Lower lobe of right lung (tissue), 2 donors: ENCODE measurements around the gene UQCRH. TPM values are rescaled to one million over a fixed set of nuclear protein-coding genes. Genes with fewer than 3 reads are reported as not detected.

Experiments used
- ATAC-seq, 2 donors: fragments of 200-7000 bp; cut with Tn5 transposase; one replicate each; pipeline ENCODE4 v1.9.1; 2020 to 2022; ENCODE audit warnings: mild to moderate bottlenecking in 2 of 2, moderate library complexity in 2 of 2
- DNase-seq: peaks from one replicate; pipeline ENCODE4 v3.0.0-alpha.2; 2020
- H3K27ac ChIP-seq: fragments of 200-600 bp; one replicate; pipeline ENCODE4 v1.8.0; 2022
- H3K27me3 ChIP-seq: fragments of 200-600 bp; one replicate; pipeline ENCODE4 v1.8.0; 2022; ENCODE audit warnings: low read depth
- H3K36me3 ChIP-seq: fragments of 200-600 bp; one replicate; pipeline ENCODE4 v1.8.0; 2022; ENCODE audit warnings: mild to moderate bottlenecking
- H3K4me1 ChIP-seq: fragments of 200-600 bp; one replicate; pipeline ENCODE4 v1.8.0; 2022
- H3K4me3 ChIP-seq: fragments of 200-600 bp; one replicate; pipeline ENCODE4 v1.8.0; 2022; ENCODE audit warnings: mild to moderate bottlenecking
- H3K9me3 ChIP-seq: fragments of 200-600 bp; one replicate; pipeline ENCODE4 v1.8.0; 2022
- CTCF ChIP-seq: fragments of 200-600 bp; IDR thresholded peaks from one replicate; pipeline ENCODE4 v1.8.0; 2022; ENCODE audit warnings: antibody characterized with exemption, mild to moderate bottlenecking
- intact Hi-C: fragments of 100-400 bp; cut with DNase I; formaldehyde crosslinking; loops from one replicate; pipeline ENCODE4 v1.11.0; 2022
- total RNA-seq: library from RNA; stranded (reverse); fragmentation: NEBNext Ultra II Directional; extraction: Animal tissue kit (Norgen Biotek cat#: 25700); gene quantifications from one replicate; pipeline ENCODE4 v1.2.1, GENCODE V29; 2021
- donor health status: DM: no; HTN: yes; CAD: no; lungs with severe emphysema.

Gene UQCRH
- total RNA-seq, 1 donor from 2014 or later, result 157 TPM

GRCh38 chr1:46280092-46280491, 23.4 kb upstream of the UQCRH start:
- intact Hi-C loops, result no loop called here
- Histone ChIP-seq H3K27ac (no peak overlapping the region), H3K4me3 (no peak overlapping the region), H3K4me1 (no peaks in the 10 kb centered on the region), H3K9me3 (no peaks in the 10 kb centered on the region), H3K27me3 (no peaks in the 10 kb centered on the region), H3K36me3 (peaks cover 76% of the 10 kb centered on the region)
- no peak for TF ChIP-seq CTCF
- ATAC-seq (no peak), DNase-seq (no peak)

GRCh38 chr1:46281021-46281420, 22.5 kb upstream of the UQCRH start:
- intact Hi-C loops, result no loop called here
- Histone ChIP-seq H3K4me1 (no peaks in the 10 kb centered on the region), H3K36me3 (peaks cover 85% of the 10 kb centered on the region), H3K27ac (no peak overlapping the region), H3K9me3 (no peaks in the 10 kb centered on the region), H3K27me3 (no peaks in the 10 kb centered on the region), H3K4me3 (no peak overlapping the region)
- DNase-seq (no peak), ATAC-seq (no peak)
- TF ChIP-seq CTCF, result no peak

- no peak for TF ChIP-seq CTCF
- H3K9me3 ChIP-seq, result no peaks in the 10 kb centered on the region
- H3K36me3 ChIP-seq, result peaks cover 82% of the 10 kb centered on the region
- H3K27ac ChIP-seq, result no peak overlapping the region
- DNase-seq (no peak), ATAC-seq (no peak)
- H3K27me3 ChIP-seq, result no peaks in the 10 kb centered on the region
- intact Hi-C loops, result no loop called here
- no peak overlapping the region for H3K4me3 ChIP-seq
- peaks cover 12% of the 10 kb centered on the region for H3K4me1 ChIP-seq
These were observed 19.4 kb upstream of the UQCRH start for GRCh38 chr1:46284058-46284457.

GRCh38 chr1:46284597-46285564, 18.6 kb upstream of the UQCRH start:
- Histone ChIP-seq H3K9me3 (no peaks in the 10 kb centered on the region), H3K4me1 (peaks cover 12% of the 10 kb centered on the region), H3K4me3 (no peak overlapping the region), H3K27me3 (no peaks in the 10 kb centered on the region), H3K27ac (no peak overlapping the region), H3K36me3 (peaks cover 78% of the 10 kb centered on the region)
- DNase-seq, result no peak
- TF ChIP-seq CTCF, result no peak
- intact Hi-C loops, result no loop called here
- ATAC-seq, result no peak

- no peak for DNase-seq
These were observed 17.6 kb upstream of the UQCRH start for GRCh38 chr1:46285730-46286477.

More at GRCh38 chr1:46285730-46286477, 17.6 kb upstream of the UQCRH start:
- peaks cover 12% of the 10 kb centered on the region for H3K4me1 ChIP-seq
- H3K27me3 ChIP-seq, result no peaks in the 10 kb centered on the region
- intact Hi-C loops, result no loop called here
- no peaks in the 10 kb centered on the region for H3K9me3 ChIP-seq
- H3K27ac ChIP-seq, result no peak overlapping the region
- H3K4me3 ChIP-seq, result no peak overlapping the region
- TF ChIP-seq CTCF, result no peak
- peaks cover 76% of the 10 kb centered on the region for H3K36me3 ChIP-seq
- no peak for ATAC-seq
